ENCODE results near the gene WNT4. TPM values are rescaled to one million over a fixed set of nuclear protein-coding genes. Genes with fewer than 3 reads are reported as not detected.

Gene WNT4
- total RNA-seq, 4 donors from 2014 or later, result 0.28 to 1.6 (median 0.60) TPM; not detected in 1

GRCh38 chr1:22076346-22076745, 66.6 kb downstream of the WNT4 start:
- DNase-seq (ENCODE audit: low spot score), result no peak
- TF ChIP-seq, protein P1, sequence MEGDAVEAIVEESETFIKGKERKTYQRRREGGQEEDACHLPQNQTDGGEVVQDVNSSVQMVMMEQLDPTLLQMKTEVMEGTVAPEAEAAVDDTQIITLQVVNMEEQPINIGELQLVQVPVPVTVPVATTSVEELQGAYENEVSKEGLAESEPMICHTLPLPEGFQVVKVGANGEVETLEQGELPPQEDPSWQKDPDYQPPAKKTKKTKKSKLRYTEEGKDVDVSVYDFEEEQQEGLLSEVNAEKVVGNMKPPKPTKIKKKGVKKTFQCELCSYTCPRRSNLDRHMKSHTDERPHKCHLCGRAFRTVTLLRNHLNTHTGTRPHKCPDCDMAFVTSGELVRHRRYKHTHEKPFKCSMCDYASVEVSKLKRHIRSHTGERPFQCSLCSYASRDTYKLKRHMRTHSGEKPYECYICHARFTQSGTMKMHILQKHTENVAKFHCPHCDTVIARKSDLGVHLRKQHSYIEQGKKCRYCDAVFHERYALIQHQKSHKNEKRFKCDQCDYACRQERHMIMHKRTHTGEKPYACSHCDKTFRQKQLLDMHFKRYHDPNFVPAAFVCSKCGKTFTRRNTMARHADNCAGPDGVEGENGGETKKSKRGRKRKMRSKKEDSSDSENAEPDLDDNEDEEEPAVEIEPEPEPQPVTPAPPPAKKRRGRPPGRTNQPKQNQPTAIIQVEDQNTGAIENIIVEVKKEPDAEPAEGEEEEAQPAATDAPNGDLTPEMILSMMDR (IDR thresholded peaks at IDR 0.05), result no peak
- ATAC-seq (ENCODE audit: low FRiP score), result no peak

- TF ChIP-seq, protein P1 (IDR thresholded peaks at IDR 0.05), result no peak
- ATAC-seq (ENCODE audit: low FRiP score) (no peak), DNase-seq (ENCODE audit: low spot score) (no peak)
Observed at GRCh38 chr1:22075718-22076117, 67.2 kb downstream of the WNT4 start.

DNA sequence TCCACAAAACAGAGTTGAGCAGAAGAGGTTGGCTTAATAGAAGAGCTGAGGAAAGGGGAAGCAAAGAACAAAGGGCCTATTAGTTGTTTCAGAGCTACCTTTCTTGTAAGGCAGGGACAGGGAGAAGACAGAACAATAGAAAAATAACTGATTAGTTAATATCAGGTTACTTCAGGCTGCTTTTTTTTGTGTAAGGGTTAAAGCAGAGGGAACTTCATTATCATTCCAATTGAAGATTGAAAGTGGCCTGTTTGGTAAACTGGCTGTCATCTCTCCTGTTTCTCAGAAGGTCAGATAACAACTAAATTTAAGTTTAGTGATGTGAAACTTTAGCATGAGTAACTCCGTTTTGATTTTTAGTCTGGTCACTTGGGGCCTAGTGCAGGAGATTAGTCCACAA, 68.1 kb downstream of the WNT4 start:
- no peak for ATAC-seq (ENCODE audit: low FRiP score)
- TF ChIP-seq, protein P1 (IDR thresholded peaks at IDR 0.05), result no peak
- DNase-seq (ENCODE audit: low spot score), result no peak

GRCh38 chr1:22071511-22071910, 71.4 kb downstream of the WNT4 start:
- no peak for DNase-seq (ENCODE audit: low spot score)
- no peak for ATAC-seq (ENCODE audit: low FRiP score)
- TF ChIP-seq, protein P1 (IDR thresholded peaks at IDR 0.05), result no peak

Other genes starting within 250 kb of the WNT4 start
- 100 to 1,000 TPM in 3 of 4 donors, 10 to 100 TPM in 1; 66.0 to 496 (median 198) TPM for gene HSPG2, start 205.8 kb downstream of the WNT4 start, total RNA-seq
- 1 to 10 TPM in 1 of 4 donors, not detected in 3; 2.0 TPM for gene CELA3B, start 166.1 kb downstream of the WNT4 start, total RNA-seq
- 1 to 10 TPM in 1 of 4 donors, under 1 TPM in 1, not detected in 2; 0.74 to 2.4 TPM for gene CELA3A, start 141.4 kb downstream of the WNT4 start, total RNA-seq
- 100 to 1,000 TPM; 186 to 260 (median 205) TPM for gene CDC42, start 90.4 kb downstream of the WNT4 start, total RNA-seq